Sigmoid colon (tissue), 4 donors: ENCODE data around the gene CKB.

Experiments
- CTCF ChIP-seq, 4 experiments: fragments of 450-650 bp in 3 of 4; fragments of 200-600 bp in 1 of 4; IDR thresholded peaks; one replicate each; pipeline ENCODE4 v1.5.1; 2016 to 2019; ENCODE audit warnings: antibody characterized with exemption in 4 of 4, mild to moderate bottlenecking in 3 of 4, moderate library complexity in 2 of 4
- EP300 ChIP-seq, 4 donors: sonication (generic); formaldehyde crosslinking; IDR thresholded peaks; one replicate each; pipeline ENCODE4 v1.6.1; 2017; ENCODE audit warnings: antibody characterized with exemption in 4 of 4
- POLR2A ChIP-seq, 2 donors: fragments of 450-650 bp; IDR thresholded peaks; one replicate each; pipeline ENCODE4 v1.6.1; 2016; ENCODE audit warnings: antibody characterized with exemption in 2 of 2, mild to moderate bottlenecking in 2 of 2, moderate library complexity in 2 of 2

DNA sequence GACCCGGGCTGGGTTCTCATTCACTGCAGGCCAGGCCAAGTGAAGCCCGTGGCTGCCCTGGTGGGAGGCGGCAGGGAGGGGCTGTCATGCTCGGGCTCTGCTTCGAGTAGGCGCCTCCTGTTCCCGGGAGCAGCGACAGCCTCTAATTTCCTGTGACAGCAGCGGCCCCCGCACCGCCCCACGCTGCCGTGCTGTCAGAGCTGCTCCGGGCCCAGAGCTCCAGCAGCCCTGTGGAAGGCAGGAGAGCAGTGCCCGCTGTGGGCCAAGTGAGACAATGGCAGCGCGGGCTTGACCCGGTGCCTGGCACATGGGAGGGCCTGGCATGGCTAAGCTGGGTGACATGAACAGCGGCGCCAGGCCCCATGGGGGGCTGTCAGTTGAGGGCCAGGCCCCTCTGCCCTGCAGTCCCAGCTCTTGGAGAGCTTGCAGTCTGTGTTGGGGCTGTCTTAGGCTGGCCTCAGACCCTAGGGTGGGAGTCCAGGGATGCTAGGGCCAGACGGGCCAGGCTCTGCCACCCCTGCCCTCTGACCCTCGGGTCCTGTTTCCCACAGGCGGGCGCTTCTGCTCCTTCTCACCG lies 11.5 kb upstream of the CKB start:
- no peak for TF ChIP-seq CTCF (IDR thresholded peaks at IDR 0.05)
- no peak for TF ChIP-seq POLR2A (IDR thresholded peaks at IDR 0.05)
- TF ChIP-seq EP300 (IDR thresholded peaks at IDR 0.05) = no peak
